ENCODE measurements around the gene ARHGEF7.

ARHGEF7 gene

DNA sequence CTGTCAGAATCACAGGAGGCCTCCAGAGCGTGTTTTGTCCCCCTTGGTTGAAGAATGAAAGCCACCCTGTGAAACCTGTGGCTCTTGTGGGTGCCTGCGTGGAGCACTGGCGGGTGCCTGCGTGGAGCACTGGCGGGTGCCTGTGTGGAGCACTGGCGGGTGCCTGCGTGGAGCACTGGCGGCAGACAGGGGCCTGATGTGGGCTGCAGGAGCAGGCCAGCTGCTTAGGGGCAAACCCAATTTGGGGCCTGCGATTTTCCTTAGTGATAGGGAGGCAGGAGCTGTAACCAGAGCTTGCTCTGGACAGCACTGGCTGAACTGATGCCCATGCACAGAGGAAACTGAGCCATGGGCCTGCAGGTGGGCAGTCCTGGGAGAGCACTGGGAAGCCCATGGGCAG is 24.3 kb downstream of the ARHGEF7 start:
- no peak for DNase-seq (ENCODE audit: low read depth)

DNA sequence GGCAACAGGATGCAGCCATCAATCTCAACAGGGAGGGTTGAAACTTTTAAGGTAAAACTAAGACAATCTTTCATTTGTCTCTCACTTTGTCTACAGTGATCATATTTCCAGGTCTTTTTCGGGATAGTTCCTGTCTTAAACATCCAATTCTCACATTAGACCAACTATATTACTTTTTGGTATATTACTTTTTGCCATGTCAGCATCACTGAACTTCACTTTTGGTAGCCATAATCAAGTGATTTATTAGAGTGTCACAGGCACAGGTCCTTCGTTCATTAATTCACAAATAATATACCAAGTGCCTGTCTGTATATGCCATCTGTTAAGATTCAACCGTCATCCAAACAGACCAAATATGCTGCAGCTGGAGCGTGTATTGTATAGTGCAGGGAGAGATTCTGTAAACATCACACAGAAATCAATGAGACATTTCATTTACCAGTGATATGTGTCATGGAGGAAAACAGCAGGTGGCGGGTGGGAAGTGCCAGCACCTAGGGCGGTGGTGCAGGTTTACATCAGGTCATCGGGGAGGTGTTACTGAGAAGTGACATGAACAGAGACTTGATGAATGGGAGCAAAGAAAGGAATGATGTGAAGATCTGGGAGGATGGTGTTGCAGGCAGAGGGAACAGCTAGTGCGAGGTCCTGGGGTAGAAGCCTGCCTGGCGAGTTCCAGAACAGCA is 24.9 kb downstream of the ARHGEF7 start:
- no peak for DNase-seq (ENCODE audit: low read depth)

DNA sequence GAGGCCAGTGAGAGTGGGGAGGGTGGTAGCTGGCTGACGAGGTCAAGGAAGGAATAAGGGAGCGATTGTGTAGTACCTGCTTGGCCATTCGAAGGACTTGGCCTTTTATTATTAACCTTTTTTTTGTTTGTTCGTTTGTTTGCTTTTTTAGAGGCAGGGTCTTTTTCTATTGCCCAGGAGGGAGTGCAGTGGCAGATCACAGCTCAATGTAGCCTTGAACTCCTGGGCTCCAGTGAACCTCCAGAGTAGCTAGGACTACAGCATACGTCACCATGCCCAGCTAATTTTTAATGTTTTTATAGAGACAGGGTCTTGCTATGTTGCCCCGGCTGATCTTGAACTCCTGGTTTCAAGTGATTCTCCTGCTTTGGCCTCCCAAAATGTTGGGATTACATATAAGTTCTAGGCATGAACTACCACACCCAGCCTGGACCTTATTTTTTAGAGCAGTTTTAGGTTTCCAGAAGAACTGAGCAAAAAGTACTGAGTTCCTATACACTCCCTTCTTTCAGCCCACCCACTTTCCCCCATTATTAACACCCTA is 25.5 kb downstream of the ARHGEF7 start:
- DNase-seq (ENCODE audit: low read depth), result no peak

DNA sequence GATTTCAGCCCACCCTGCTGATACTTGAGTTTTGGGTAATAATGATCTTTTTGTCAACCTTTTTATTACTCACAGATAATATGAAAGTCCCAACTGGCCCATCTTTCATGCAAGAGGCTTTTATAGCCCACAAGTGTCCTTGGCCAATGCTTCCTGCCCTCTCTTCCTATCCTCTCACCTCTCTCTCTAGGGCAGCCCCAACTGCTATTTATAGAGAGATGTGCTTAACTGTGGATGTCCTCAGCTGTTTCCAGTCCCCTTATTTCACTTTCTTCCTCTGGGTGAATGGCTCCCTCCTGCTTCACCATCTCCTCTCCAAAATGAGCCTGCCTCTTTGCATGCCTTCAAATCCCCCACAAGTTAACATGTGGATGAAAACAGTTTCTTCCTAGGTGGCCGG is 27.4 kb downstream of the ARHGEF7 start:
- no peak for DNase-seq (ENCODE audit: low read depth)

DNA sequence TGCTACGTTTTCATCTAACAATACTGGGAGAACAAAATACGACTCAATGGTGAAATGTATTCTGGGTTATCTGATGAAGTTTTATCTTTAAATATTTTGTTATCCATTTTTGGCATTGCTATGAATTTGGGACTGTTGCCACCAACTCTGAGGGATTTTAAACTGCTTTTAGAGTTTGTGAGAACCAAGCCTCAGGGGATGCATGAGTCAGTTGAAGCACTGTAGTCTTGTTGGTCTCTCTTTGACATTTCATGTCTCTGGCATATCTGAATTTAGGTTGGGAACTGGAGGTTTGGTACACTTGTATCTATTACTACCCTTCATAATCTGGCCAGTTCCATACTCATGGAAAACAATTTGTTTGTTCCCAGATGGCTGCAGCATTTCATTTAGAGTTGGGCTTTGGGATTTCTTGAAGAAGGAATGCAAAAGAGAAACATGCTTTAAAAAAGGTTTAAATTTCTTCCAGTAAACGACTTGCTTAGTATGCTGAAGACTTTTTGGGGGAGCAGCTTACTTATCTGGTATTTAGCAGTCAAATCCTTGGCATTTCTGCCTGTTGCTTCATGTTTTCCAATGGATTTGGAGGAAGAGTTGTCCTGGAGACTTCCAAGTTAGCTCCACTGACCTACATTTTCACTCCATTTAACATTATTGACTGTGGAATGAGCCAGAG is 28.9 kb downstream of the ARHGEF7 start:
- DNase-seq (ENCODE audit: low read depth), result no peak

DNA sequence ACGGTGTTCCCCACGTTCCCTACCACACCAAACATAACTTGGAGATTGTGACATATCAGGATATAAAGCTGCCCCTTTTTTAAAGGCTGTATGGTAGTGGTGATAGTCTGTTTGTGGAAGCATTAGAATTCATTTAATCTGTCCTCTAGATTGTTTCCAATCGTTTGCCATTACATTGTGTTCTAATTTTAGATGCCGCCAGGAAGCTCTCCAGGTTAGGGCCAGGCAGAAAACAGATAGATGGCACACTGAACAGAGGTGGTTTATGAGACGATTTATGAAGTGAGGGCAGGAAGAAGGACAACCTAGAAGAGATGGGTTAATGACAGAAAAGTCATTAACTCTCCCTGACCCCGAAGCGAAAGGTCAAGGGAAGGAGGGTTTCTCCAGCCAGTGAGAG is 30.0 kb downstream of the ARHGEF7 start:
- no peak for DNase-seq (ENCODE audit: low read depth)

DNA sequence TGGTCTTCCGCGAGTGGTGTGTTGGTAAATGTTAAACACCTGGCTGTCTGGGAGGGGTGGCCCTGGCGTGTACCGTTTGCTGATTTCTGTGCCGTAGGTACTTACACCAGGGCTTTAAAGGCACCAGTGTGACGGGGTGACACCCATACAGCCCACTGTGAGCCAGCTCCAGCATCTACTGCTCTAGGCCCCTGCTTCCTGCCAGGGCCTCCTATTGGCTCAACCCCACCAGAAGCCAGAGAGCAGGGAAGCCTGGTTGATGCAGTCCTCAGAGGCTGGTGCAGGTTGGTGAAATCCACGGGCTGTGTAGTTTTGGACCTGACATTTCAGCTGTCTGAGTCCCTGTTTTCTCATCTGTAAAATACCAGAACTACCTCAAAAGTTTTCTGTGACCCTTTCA is 30.4 kb downstream of the ARHGEF7 start:
- no peak for DNase-seq (ENCODE audit: low read depth)

DNA sequence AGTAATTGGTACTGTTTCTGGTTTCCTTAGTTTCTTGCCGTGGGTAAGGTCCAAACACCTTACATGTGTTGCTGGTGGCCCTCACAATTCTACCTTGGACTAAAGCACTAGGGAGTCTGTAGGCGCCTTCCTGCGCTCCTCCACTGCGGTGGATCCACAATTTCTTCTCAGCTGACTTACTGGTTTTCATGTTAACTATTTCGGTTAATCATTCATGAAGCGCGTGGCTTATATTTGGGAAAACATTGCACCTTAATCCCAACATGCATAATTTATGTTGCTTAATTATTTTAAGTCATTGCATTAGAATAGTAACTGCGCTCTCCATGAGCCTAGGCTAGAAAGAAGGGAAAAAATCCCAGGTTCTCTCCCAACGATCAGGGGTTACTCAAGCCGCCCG is 37.7 kb downstream of the ARHGEF7 start:
- DNase-seq (ENCODE audit: low read depth), result no peak

DNA sequence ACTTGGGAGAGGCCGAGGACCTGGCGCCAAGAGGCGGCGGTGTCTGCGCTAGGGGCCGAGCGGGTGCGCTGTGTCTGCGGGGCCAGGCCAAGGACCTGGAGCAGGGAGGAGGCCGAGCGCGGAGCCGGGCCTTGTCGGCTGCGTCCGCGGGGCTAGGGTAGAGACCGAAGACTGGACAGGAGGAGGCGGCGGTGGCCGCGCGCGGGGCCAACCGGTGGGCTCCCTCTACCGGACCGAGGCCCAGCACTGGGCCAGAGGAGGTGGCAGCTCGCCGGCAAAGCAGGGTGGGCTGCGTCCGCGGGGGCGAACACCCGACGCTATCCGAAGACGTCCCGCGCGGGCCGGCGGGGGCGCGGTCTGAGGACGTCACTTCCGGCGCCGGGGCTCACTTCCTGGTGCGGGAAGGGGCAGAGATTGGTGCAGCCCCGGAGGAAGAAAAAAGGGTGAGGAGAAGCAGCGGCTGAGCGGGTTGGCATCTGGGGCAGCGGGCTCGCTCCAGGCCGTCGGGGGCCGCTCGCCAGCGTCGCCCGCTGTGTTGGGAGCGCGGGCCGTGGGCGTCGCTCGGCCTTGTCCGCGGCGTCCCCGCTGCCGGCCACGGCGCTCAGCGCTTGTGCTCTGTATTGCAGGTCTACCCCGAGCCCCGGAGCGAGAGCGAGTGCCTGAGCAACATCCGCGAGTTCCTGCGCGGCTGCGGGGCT is 38.3 kb downstream of the ARHGEF7 start:
- peak; percentile 90 for DNase-seq (ENCODE audit: low read depth)

DNA sequence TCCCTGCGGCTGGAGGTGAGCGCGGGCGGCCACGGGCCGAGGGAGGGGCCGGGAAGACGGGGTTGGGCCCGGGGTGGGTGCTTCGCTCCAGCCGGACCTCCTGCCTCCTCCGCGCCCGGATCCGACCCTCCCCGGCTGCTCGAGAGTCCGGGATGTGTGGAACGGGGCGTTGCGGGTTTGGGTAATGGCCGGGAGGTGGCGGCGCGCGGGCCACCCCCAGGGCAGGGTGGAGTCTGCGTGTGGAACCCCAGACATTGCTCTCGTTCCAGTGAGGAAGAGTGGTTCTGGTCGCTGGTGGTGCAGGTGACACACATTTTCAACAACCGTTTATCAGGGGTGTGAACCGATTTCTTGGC is 38.8 kb downstream of the ARHGEF7 start:
- peak; percentile 23 for DNase-seq (ENCODE audit: low read depth)

DNA sequence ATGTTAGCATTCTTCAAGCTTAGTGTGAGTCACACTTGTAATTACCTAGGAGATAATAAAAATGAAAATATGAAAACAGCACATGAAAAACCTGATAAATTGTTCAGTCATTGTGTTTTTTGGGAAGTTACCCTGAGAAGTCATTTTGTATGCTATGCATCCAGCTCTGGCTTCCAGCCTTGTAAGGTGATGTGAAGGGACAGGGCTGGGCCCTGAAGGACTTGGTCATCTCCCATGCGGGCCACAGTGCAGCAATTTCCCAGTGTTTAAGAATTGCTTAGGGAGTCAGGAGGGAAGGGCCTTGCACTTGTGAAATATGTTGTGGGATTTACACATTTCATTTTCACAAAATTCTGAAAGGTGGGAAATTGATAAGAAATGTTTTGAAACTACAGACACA is 41.3 kb downstream of the ARHGEF7 start:
- no peak for DNase-seq (ENCODE audit: low read depth)

DNA sequence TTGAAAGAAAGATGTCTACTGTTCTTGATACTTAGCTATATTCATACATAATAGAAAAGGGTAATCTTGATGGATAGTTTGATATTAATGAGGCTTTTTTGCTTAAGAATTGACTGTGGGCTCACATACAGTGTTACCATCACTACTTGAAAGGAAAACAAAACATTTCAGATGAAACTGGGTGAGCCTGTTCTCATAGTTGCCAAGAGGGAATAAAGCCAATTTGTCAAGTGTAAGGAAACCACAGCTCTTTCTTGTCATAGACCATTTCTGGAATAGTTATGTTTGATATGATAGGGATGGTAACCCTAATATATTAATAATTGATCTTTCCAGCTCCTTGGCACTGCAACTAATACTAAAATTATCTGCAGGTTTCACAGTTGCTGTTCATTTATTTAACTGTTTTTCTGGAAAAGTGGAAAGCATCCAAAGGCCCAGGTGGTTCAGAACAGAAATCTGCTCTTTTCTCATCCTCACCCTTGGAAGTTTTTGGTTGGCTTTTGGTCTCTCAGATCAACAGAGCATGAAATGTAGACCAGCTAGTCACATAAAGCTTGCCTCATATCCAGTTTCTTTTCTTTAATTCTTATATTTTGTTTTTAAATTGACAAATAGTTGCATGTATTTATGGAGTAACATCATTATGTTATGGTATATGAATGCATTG is 43.2 kb downstream of the ARHGEF7 start:
- no peak for DNase-seq (ENCODE audit: low read depth)

DNA sequence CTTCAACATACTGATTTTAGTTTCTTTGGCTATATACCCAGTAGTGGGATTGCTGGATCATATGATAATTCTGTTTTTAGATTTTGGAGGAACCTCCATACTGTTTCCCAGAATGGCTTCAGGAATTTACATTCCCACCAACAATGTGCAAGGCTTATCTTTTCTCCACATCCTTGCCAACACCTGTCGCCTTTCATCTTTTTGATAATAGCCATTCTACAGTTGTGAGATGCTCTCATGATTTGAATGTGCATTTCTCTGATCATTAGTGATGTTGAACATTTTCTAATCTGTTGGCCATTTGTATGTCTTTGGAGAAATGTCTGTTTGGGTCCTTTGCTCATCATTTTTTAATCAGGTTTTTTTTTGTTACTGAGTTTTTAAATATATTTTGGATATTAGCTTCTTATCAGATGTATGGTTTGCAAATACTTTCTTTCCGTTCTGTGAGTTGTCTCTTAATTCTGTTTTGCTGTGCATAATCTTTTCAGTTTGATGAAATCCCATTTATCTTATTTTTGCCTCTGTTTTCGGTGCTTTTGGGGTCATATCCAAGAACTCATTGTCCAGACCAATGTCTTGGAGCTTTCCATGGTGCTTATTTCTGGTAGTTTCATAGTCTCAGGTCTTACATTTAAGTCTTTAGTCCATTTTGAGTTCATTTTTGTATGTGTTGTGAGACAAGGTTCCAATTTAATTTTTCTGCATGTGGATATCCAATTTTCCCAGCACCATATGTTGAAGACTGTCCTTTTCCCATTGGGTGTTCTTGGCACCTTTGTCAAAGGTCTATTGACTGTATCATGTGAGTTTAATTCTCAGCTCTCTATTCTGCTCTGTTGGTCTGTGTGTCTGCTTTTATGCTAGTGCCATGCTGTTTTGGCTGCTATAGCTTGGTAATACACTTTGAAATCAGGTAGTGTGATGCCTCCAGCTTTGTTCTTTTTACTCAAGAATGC is 44.5 kb downstream of the ARHGEF7 start:
- DNase-seq (ENCODE audit: low read depth), result no peak

DNA sequence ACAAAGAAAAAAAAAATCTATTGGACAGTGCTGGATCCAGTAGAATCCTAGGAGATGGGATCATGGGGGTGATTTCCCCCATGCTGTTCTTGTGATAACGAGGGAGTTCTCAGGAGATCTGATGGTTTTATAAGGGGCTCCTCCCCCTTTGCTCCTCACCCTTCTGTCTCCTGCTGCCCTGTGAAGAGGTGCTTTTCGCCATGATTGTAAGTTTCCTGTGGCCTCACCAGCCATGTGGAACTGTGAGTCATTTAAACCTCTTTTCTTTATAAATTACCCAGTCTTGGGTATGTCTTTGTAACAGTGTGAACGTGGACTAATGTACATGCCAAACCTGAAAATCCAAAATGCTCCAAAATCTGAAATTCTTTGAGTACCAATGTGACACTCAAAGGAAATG is 45.5 kb downstream of the ARHGEF7 start:
- no peak for DNase-seq (ENCODE audit: low read depth)

DNA sequence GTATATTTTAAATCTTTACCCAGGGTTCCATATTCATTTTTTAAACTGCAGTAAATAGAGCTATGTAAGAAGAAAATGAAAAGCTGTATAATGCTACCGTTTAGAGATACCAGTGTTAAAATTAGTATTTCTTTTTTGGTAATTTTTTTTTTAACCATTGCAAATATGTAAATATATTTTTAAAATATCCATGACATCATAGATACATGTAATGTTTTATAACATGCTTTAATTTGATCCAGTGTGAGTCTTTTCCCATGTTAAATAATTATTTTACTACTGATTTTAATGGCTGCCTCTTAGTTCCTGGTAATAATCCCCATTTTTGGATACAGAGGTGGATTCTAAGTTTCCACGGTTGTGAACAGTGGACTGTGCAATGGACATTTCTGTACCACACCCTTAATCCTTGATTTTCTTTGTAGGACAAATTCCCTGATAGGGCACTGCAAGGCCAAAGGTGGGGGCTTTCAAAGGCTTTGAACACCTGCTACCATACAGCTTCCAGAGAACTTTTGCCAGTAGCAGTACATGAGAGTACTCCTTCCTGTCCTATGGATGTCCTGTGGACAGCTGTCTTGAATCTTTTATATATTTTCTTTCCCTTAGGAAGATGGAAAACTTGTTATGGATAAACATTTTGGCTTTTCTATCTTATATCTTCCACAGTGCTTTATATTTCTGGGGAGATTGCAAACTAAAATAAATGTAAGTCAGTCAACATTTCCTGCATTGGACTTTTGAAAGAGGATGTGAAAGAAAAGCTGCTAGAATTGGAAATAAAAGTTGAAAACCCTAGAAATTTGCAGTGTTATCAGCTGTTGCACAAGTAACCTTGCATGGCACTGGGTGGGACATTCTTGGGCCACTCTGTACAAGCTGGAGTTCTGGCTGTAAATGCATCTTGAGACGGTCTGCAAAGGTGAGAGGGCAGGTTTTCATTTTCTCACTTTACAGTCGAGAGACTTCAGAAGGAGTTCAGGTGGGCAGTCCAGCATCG is 46.8 kb downstream of the ARHGEF7 start:
- DNase-seq (ENCODE audit: low read depth), result no peak

DNA sequence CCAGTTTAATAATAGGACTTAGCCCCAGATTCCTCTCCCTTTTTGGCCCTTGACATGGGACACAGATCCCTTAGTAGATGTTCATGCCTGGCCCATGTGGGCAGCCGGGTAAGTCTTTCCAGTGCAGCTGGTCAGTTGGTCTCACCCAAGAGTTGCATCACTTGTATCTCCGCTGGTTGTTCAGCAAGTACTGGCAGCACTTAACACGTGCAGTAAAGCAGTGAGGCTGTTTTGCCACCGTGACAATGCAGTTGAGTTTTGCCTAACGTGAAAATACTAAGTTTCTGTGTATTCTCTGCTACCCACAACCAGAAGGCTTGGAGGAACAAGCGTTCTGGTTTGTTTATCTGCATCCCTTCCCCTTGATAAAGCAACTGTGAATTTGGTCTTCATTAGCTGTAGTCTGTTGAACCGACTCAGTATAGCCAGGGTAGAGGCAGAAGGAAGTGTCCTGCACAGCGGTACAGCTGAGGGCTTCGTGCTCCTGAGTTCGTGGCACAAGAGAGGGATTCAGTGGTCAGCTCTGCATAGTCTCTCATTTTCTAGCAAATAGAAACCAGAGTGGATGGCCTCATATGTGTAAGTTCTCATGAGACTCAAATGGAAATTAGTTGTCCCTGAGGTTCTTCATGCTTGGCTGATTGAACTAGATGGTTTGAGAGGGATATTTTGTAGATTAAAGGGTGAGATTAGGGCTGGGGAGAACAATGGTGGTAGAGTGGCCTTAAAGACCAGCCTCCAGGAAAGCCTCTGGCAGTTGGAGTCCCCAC is 50.3 kb downstream of the ARHGEF7 start:
- no peak for DNase-seq (ENCODE audit: low read depth)

DNA sequence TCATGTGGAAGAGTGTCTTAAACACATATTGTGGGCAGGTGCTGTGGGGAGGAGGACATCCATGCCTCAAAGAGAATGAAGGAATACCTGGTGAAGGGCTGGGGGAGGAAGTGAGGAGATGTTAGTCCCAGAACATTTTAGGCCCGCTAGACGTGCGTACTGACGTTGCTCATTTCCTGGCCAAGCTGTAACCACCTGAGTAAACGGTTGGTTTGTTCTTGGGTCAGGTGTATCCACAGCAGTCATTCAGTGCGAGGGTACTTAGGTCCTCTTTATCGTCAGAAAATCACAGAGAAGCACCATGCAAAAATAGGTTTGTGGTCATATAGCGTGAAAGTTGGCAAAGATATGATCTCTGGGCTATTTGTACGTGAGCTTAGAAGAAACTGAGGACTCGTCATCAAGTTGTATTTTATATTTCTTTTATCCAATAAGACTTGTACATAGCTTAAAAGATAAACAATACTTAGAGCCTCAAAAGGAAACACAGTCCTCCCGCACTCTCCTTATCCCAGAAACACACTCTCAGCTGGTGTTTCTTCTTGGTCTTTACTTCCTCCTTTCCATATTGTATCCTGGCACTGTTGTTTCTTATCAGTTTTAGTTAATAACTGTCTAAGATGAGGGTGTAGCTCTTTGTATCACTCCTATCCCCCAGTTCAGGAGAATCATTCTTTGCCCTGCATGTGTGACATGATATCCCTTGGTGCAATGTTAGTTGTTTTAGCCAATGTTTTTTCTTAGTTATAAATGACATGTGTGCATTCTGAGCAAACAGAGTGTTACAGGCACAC is 52.0 kb downstream of the ARHGEF7 start:
- DNase-seq (ENCODE audit: low read depth), result no peak

DNA sequence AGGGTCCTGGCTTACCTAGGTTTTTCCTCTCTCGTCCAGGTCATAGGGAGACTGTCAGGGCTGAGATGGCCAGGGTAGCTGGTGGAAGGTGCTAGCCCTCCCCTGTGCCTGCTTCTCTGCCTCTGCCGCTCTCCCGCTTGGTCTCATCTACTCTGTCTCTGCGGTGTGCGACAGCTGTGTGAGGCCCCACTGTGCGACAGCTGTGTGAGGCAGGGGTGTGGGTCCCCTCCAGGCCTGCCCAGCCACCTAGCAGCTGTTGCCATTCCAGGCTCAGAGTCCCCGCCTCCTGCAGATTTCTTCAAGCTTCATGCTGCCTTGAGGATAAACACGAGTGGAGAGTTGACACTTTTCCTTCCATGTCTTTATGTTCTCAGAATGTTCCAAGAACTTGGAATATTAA is 53.0 kb downstream of the ARHGEF7 start:
- DNase-seq (ENCODE audit: low read depth), result no peak

DNA sequence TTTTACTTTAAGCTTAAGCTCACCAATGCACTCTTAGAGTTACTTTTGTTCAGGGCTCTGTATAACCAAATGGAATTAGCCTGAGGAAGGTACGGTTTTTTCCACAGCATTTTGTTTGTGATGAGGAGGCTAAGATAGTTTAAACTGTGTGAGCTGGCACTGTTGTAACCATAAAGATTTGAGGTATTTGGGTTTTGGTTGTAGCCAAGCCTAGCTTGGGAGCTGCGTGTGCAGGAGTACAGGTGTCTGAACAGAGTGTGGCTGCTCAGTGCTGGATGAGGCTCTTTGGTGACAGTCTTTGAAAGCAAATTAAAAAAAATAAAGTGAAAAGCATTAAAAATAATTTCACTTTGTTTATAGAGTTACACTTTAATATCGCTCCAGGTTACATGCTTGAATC is 56.0 kb downstream of the ARHGEF7 start:
- no peak for DNase-seq (ENCODE audit: low read depth)
